OCI-LY7 (cell line): ENCODE measurements around the gene TMPRSS3.

Source experiments
- CTCF ChIP-seq: fragments of 200-600 bp; sonication (generic); conservative IDR thresholded peaks from 2 replicates; pipeline ENCODE4 v1.5.1; 2014; ENCODE audit warnings: mild to moderate bottlenecking, antibody characterized with exemption, low read length, moderate library complexity, mixed read lengths
- EZH2phosphoT487 ChIP-seq: fragments of 200-600 bp; sonication (generic); IDR thresholded peaks from 2 replicates; pipeline ENCODE4 v1.6.1; 2018; ENCODE audit warnings: low read depth, borderline replicate concordance, mild to moderate bottlenecking, mixed run types, antibody characterized with exemption, low read length, moderate library complexity, mixed read lengths

GRCh38 chr21:42395302-42395701 is 550 bp downstream of the TMPRSS3 start:
- TF ChIP-seq EZH2phosphoT487 = no peak
- no peak for TF ChIP-seq CTCF
